ENCODE data around the gene ENSA.
"Not testable (repeated sequence)": the region's sequence is repeated elsewhere in the genome, so short reads cannot be mapped to it uniquely, and the experiment has no call there.

The ENSA gene, protein sequence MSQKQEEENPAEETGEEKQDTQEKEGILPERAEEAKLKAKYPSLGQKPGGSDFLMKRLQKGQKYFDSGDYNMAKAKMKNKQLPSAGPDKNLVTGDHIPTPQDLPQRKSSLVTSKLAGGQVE

GRCh38 chr1:150629115-150629928 lies at the start of gene ENSA:
Gene ENSA, minus strand, starts transcription at chr1:150629612. Its CDS starts 142 bp downstream, at chr1:150629470.
- Histone ChIP-seq H3K9ac (ENCODE audit: low read length) (peak within 1 kb of the TSS; percentile 88), H3K4me1 (ENCODE audit: control insufficient read depth, low read depth, low read length) (peaks cover 24% of the 10 kb centered on the region), H3K36me3 (ENCODE audit: control insufficient read depth, low read depth, low read length) (peaks cover 34% of the 10 kb centered on the region), H3K4me3 (ENCODE audit: low read length) (peak within 1 kb of the TSS; percentile 79), H3K9me3 (ENCODE audit: control insufficient read depth, low read depth, low read length) (no peaks in the 10 kb centered on the region), H3K27me3 (ENCODE audit: control insufficient read depth, insufficient read depth, low read length) (no peaks in the 10 kb centered on the region), H3K27ac (ENCODE audit: low read length) (peak within 1 kb of the TSS; percentile 88)

- no peaks in the 10 kb centered on the region for H3K9me3 ChIP-seq (ENCODE audit: control insufficient read depth, low read depth, low read length)
- H3K4me1 ChIP-seq (ENCODE audit: control insufficient read depth, low read depth, low read length) = peaks cover 4% of the 10 kb centered on the region
- H3K27me3 ChIP-seq (ENCODE audit: control insufficient read depth, insufficient read depth, low read length) = no peaks in the 10 kb centered on the region
- H3K4me3 ChIP-seq (ENCODE audit: low read length) = no peak overlapping the region
- no peak overlapping the region for H3K27ac ChIP-seq (ENCODE audit: low read length)
- no peak overlapping the region for H3K9ac ChIP-seq (ENCODE audit: low read length)
- H3K36me3 ChIP-seq (ENCODE audit: control insufficient read depth, low read depth, low read length) = no peaks in the 10 kb centered on the region
These were observed 49.6 kb upstream of the ENSA start for GRCh38 chr1:150678988-150679387.

GRCh38 chr1:150674881-150675280 lies 45.5 kb upstream of the ENSA start:
- no peak overlapping the region for H3K9ac ChIP-seq (ENCODE audit: low read length)
- H3K9me3 ChIP-seq (ENCODE audit: control insufficient read depth, low read depth, low read length) = no peaks in the 10 kb centered on the region
- H3K27me3 ChIP-seq (ENCODE audit: control insufficient read depth, insufficient read depth, low read length) = no peaks in the 10 kb centered on the region
- H3K36me3 ChIP-seq (ENCODE audit: control insufficient read depth, low read depth, low read length) = no peaks in the 10 kb centered on the region
- H3K4me3 ChIP-seq (ENCODE audit: low read length) = no peak overlapping the region
- H3K27ac ChIP-seq (ENCODE audit: low read length) = no peak overlapping the region
- no peaks in the 10 kb centered on the region for H3K4me1 ChIP-seq (ENCODE audit: control insufficient read depth, low read depth, low read length)

GRCh38 chr1:150663321-150663720 lies 33.9 kb upstream of the ENSA start:
- Histone ChIP-seq H3K4me1 (ENCODE audit: control insufficient read depth, low read depth, low read length) (no peaks in the 10 kb centered on the region), H3K4me3 (ENCODE audit: low read length) (no peak overlapping the region), H3K9me3 (ENCODE audit: control insufficient read depth, low read depth, low read length) (peaks cover 3% of the 10 kb centered on the region), H3K27me3 (ENCODE audit: control insufficient read depth, insufficient read depth, low read length) (no peaks in the 10 kb centered on the region), H3K36me3 (ENCODE audit: control insufficient read depth, low read depth, low read length) (peaks cover 16% of the 10 kb centered on the region), H3K27ac (ENCODE audit: low read length) (no peak overlapping the region), H3K9ac (ENCODE audit: low read length) (no peak overlapping the region)

DNA sequence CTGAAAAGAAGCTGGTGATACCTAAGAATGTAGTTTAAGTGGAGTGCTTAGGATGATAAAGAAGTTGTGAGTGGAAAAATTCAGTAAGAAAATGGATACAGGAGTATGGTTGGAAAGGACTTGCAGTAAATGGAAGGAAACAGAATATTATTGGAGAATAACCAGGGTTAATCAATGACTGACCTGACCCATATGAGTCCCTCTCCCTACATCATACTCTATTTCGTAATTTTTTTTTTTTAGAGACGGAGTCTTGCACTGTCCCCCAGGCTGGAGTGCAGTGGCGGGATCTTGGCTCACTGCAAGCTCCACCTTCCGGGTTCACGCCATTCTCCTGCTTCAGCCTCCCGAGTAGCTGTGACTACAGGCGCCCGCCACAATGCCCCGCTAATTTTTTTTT lies 33.4 kb upstream of the ENSA start:
- Histone ChIP-seq H3K9ac (ENCODE audit: low read length) (no peak overlapping the region), H3K4me1 (ENCODE audit: control insufficient read depth, low read depth, low read length) (no peaks in the 10 kb centered on the region), H3K36me3 (ENCODE audit: control insufficient read depth, low read depth, low read length) (peaks cover 20% of the 10 kb centered on the region), H3K4me3 (ENCODE audit: low read length) (no peak overlapping the region), H3K27me3 (ENCODE audit: control insufficient read depth, insufficient read depth, low read length) (no peaks in the 10 kb centered on the region), H3K27ac (ENCODE audit: low read length) (no peak overlapping the region), H3K9me3 (ENCODE audit: control insufficient read depth, low read depth, low read length) (peaks cover 3% of the 10 kb centered on the region)

DNA sequence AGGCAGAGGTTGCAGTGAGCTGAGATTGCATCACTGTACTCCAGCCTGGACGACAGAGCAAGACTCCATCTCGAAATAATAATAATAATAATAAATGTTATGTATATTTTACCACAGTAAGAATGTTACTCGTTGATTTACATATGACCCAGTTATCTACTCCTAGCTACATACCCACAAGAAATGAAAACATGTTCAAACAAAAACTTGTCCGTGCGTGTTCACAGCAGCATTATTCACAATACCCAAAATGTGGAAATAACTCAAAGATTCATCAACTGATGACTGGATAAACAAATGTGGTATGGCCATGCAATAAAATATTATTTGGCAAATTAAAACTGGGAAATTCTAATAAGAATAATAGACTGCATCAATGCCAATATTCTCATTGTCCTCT lies 31.7 kb upstream of the ENSA start:
- H3K27ac ChIP-seq (ENCODE audit: low read length) = no peak overlapping the region
- H3K4me3 ChIP-seq (ENCODE audit: low read length) = no peak overlapping the region
- no peak overlapping the region for H3K9ac ChIP-seq (ENCODE audit: low read length)
- peaks cover 20% of the 10 kb centered on the region for H3K36me3 ChIP-seq (ENCODE audit: control insufficient read depth, low read depth, low read length)
- H3K9me3 ChIP-seq (ENCODE audit: control insufficient read depth, low read depth, low read length) = peaks cover 3% of the 10 kb centered on the region
- no peaks in the 10 kb centered on the region for H3K4me1 ChIP-seq (ENCODE audit: control insufficient read depth, low read depth, low read length)
- no peaks in the 10 kb centered on the region for H3K27me3 ChIP-seq (ENCODE audit: control insufficient read depth, insufficient read depth, low read length)

DNA sequence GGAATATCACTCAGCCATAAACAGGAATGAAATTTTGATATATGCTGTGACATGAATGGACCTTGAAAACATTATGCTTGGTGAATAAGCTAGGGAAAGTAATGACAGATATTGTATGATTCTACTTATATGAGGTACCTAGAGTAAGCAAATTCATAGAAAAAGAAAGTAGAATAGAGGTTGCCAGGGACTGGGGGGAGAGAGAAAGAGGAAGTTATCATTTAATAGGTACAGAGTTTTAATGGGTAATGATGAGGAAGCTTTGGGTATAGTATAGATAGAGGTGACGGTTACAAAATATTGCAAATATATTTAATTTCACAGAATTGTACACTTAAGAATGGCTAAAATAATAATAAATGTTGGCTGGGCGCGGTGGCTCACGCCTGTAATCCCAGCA lies 31.2 kb upstream of the ENSA start:
- peaks cover 20% of the 10 kb centered on the region for H3K36me3 ChIP-seq (ENCODE audit: control insufficient read depth, low read depth, low read length)
- H3K9me3 ChIP-seq (ENCODE audit: control insufficient read depth, low read depth, low read length) = peaks cover 3% of the 10 kb centered on the region
- no peaks in the 10 kb centered on the region for H3K27me3 ChIP-seq (ENCODE audit: control insufficient read depth, insufficient read depth, low read length)
- no peak overlapping the region for H3K27ac ChIP-seq (ENCODE audit: low read length)
- no peak overlapping the region for H3K4me3 ChIP-seq (ENCODE audit: low read length)
- H3K4me1 ChIP-seq (ENCODE audit: control insufficient read depth, low read depth, low read length) = no peaks in the 10 kb centered on the region
- no peak overlapping the region for H3K9ac ChIP-seq (ENCODE audit: low read length)

DNA sequence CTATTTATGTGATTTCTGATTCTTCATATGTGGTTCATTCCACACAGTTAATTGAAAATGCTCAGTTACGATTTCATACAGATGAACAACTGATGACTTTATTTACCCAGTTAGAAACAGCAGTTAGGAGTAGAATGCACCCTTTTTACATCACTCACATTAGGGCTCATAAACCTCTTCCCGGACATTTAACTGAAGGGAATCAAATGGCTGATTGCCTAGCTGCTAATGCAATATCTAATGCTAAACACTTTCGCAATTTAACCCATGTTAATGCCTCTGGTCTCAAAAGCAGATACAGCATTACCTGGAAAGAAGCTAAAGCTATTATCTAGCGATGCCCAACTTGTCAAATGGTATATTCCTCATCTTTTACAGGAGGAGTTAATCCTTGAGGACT lies 27.7 kb upstream of the ENSA start:
- H3K36me3 ChIP-seq (ENCODE audit: control insufficient read depth, low read depth, low read length) = peaks cover 20% of the 10 kb centered on the region
- not testable (repeated sequence) for H3K27ac ChIP-seq (ENCODE audit: low read length)

DNA sequence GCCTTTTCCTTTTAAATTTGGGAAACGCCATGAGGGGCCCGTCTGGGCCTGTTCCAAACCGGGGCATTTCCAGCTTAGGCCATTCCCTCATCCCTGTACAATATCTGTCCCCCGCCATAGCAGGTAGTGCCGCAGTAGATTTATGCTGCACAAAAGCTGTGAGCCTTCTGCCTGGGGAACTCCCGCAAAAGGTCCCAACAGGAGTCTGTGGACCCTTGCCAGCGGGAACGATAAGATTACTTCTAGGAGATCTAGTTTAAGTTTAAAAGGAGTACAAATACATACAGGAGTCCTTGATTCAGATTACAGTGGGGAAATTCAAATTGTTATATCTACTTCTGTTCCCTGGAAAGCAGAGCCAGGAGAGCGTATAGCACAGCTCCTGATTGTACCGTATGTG lies 25.2 kb upstream of the ENSA start:
- H3K9me3 ChIP-seq (ENCODE audit: control insufficient read depth, low read depth, low read length); H3K27ac ChIP-seq (ENCODE audit: low read length); H3K27me3 ChIP-seq (ENCODE audit: control insufficient read depth, insufficient read depth, low read length); H3K4me1 ChIP-seq (ENCODE audit: control insufficient read depth, low read depth, low read length); H3K9ac ChIP-seq (ENCODE audit: low read length); H3K4me3 ChIP-seq (ENCODE audit: low read length): not testable (repeated sequence)
- H3K36me3 ChIP-seq (ENCODE audit: control insufficient read depth, low read depth, low read length) = peaks cover 14% of the 10 kb centered on the region

More for the DNA sequence above, 27.7 kb upstream of the ENSA start:
- H3K27me3 ChIP-seq (ENCODE audit: control insufficient read depth, insufficient read depth, low read length); H3K9ac ChIP-seq (ENCODE audit: low read length); H3K4me3 ChIP-seq (ENCODE audit: low read length); H3K4me1 ChIP-seq (ENCODE audit: control insufficient read depth, low read depth, low read length); H3K9me3 ChIP-seq (ENCODE audit: control insufficient read depth, low read depth, low read length): not testable (repeated sequence)

GRCh38 chr1:150650193-150650592 lies 20.8 kb upstream of the ENSA start:
- H3K4me1 ChIP-seq (ENCODE audit: control insufficient read depth, low read depth, low read length) = no peaks in the 10 kb centered on the region
- no peak overlapping the region for H3K9ac ChIP-seq (ENCODE audit: low read length)
- H3K36me3 ChIP-seq (ENCODE audit: control insufficient read depth, low read depth, low read length) = peaks cover 31% of the 10 kb centered on the region
- H3K9me3 ChIP-seq (ENCODE audit: control insufficient read depth, low read depth, low read length) = no peaks in the 10 kb centered on the region
- no peak overlapping the region for H3K4me3 ChIP-seq (ENCODE audit: low read length)
- H3K27ac ChIP-seq (ENCODE audit: low read length) = no peak overlapping the region
- no peaks in the 10 kb centered on the region for H3K27me3 ChIP-seq (ENCODE audit: control insufficient read depth, insufficient read depth, low read length)

GRCh38 chr1:150649441-150650075 lies 20.1 kb upstream of the ENSA start:
- Histone ChIP-seq H3K4me1 (ENCODE audit: control insufficient read depth, low read depth, low read length) (no peaks in the 10 kb centered on the region), H3K27ac (ENCODE audit: low read length) (no peak overlapping the region), H3K4me3 (ENCODE audit: low read length) (no peak overlapping the region), H3K9ac (ENCODE audit: low read length) (no peak overlapping the region), H3K27me3 (ENCODE audit: control insufficient read depth, insufficient read depth, low read length) (no peaks in the 10 kb centered on the region), H3K36me3 (ENCODE audit: control insufficient read depth, low read depth, low read length) (peaks cover 31% of the 10 kb centered on the region), H3K9me3 (ENCODE audit: control insufficient read depth, low read depth, low read length) (no peaks in the 10 kb centered on the region)
